HEK293T (cell line): Measurements from ENCODE around the gene FHIT.

Experiments used
- ARNT ChIP-seq: fragments of 450-650 bp; IDR thresholded peaks from 2 replicates; pipeline ENCODE4 v1.6.1; 2017; ENCODE audit warnings: mild to moderate bottlenecking
- BHLHE40 ChIP-seq: fragments of 450-650 bp; IDR thresholded peaks from 2 replicates; pipeline ENCODE4 v1.6.1; 2016; ENCODE audit warnings: mild to moderate bottlenecking, moderate library complexity, borderline replicate concordance
- FOXK2 ChIP-seq: fragments of 450-650 bp; IDR thresholded peaks from 2 replicates; pipeline ENCODE4 v1.6.1; 2016; ENCODE audit warnings: mild to moderate bottlenecking
- FOXM1 ChIP-seq: fragments of 450-650 bp; IDR thresholded peaks from 2 replicates; pipeline ENCODE4 v1.6.1; 2017; ENCODE audit warnings: mild to moderate bottlenecking, borderline replicate concordance
- HDGF ChIP-seq: fragments of 450-650 bp; IDR thresholded peaks from 2 replicates; pipeline ENCODE4 v1.6.1; 2017; ENCODE audit warnings: antibody characterized with exemption, borderline replicate concordance
- L3MBTL2 ChIP-seq: fragments of 450-650 bp; conservative IDR thresholded peaks from 2 replicates; pipeline ENCODE4 v1.6.1; 2016; ENCODE audit warnings: mild to moderate bottlenecking
- LEF1 ChIP-seq: fragments of 450-650 bp; IDR thresholded peaks from 2 replicates; pipeline ENCODE4 v1.6.1; 2017; ENCODE audit warnings: mild to moderate bottlenecking, borderline replicate concordance
- SP1 ChIP-seq: fragments of 450-650 bp; IDR thresholded peaks from 2 replicates; pipeline ENCODE4 v1.6.1; 2017
- SUZ12 ChIP-seq: fragments of 450-650 bp; IDR thresholded peaks from 2 replicates; pipeline ENCODE4 v1.6.1; 2016; ENCODE audit warnings: mild to moderate bottlenecking
- TARDBP ChIP-seq: fragments of 450-650 bp; IDR thresholded peaks from 2 replicates; pipeline ENCODE4 v1.6.1; 2016
- TF ChIP-seq, protein P1 (sequence below): fragments of 450-650 bp; IDR thresholded peaks from 2 replicates; pipeline ENCODE4 v1.6.1; 2016

DNA sequence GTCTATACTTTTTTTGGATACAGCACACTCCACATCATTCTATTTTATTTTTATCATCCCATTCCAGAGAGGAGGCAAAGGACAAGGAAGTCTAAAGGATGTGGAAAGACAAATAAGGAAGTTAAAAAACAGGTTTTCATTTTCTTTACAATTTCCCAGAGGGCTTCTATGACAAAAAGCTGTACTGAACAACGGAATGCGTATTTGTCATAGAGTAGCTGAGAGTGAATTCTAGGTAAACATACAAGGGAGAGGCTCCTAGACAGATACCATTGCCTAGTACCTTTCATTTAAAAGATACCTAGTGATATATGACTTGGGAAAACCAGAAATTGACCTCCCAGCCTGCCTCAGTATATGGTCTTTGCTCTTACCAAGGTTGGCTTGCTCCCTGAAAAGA, 341.7 kb downstream of the FHIT start:
- TF ChIP-seq FOXM1 (no peak), L3MBTL2 (no peak), BHLHE40 (no peak), SP1 (no peak), LEF1 (no peak), SUZ12 (no peak), ARNT (no peak), TARDBP (no peak), HDGF (no peak), FOXK2 (no peak)
- TF ChIP-seq, protein P1, sequence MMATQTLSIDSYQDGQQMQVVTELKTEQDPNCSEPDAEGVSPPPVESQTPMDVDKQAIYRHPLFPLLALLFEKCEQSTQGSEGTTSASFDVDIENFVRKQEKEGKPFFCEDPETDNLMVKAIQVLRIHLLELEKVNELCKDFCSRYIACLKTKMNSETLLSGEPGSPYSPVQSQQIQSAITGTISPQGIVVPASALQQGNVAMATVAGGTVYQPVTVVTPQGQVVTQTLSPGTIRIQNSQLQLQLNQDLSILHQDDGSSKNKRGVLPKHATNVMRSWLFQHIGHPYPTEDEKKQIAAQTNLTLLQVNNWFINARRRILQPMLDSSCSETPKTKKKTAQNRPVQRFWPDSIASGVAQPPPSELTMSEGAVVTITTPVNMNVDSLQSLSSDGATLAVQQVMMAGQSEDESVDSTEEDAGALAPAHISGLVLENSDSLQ, result no peak
